Caco-2 (cell line): Measurements from ENCODE around the gene CSTPP1. TPM values are rescaled to one million over a fixed set of nuclear protein-coding genes. Genes with fewer than 3 reads are reported as not detected.
A peak's percentile ranks its signal among the peaks of the same experiment; 100 is the strongest.

ENCODE experiments used
- BruUV-seq: library from RNA; stranded (reverse); fragments of 400-500 nt; replicated peaks from 2 replicates; lab custom pipeline; 2021; lab: Mats Ljungman, UMichigan
- CTCF ChIA-PET: fragments of 300-600 bp; sonication (Branson Sonifier 250); formaldehyde crosslinking; loops from one replicate; lab custom pipeline; 2022; ENCODE audit warnings: antibody characterized with exemption; lab: Charles Lee
- POLR2A ChIA-PET: fragments of 300-600 bp; sonication (Branson Sonifier 250); formaldehyde crosslinking; loops from one replicate; lab custom pipeline; 2022; ENCODE audit warnings: antibody characterized with exemption; lab: Charles Lee
- DNase-seq, 2 experiments: peaks; one replicate each; pipeline versions ENCODE4 v3.0.0 to v3.0.0-alpha.2; 2020 to 2022
- H3K27me3 ChIP-seq: replicated peaks from 2 replicates; pipeline ENCODE4 v1.6.0; 2011; ENCODE audit warnings: low read length; ENCODE audit not compliant: control insufficient read depth, insufficient read depth
- H3K36me3 ChIP-seq: 2 replicates; pipeline ENCODE4 v1.5.1; 2011; ENCODE audit warnings: low read length; ENCODE audit not compliant: control insufficient read depth, insufficient read depth
- H3K4me1 ChIP-seq: fragments of 250-450 bp; sonication (Bioruptor Pico); 2 replicates; pipeline ENCODE4 v1.5.1; 2020; ENCODE audit warnings: mild to moderate bottlenecking
- H3K4me3 ChIP-seq: 2 replicates; pipeline ENCODE4 v1.5.1; 2011; ENCODE audit warnings: low read depth, mild to moderate bottlenecking, control low read depth, low read length
- H3K9me3 ChIP-seq: fragments of 250-450 bp; sonication (Bioruptor Pico); 2 replicates; pipeline ENCODE4 v1.5.1; 2020; ENCODE audit warnings: mild to moderate bottlenecking, moderate library complexity
- H3K27ac Mint-ChIP-seq: one replicate; pipeline ENCODE4 v1.8.0; 2022; ENCODE audit warnings: mixed read lengths; ENCODE audit not compliant: unreplicated experiment
- H3K27me3 Mint-ChIP-seq: one replicate; pipeline ENCODE4 v1.8.0; 2022; ENCODE audit warnings: mixed read lengths; ENCODE audit not compliant: insufficient read depth, unreplicated experiment
- H3K36me3 Mint-ChIP-seq: one replicate; pipeline ENCODE4 v1.8.0; 2022; ENCODE audit warnings: mild to moderate bottlenecking, mixed read lengths; ENCODE audit not compliant: insufficient read depth, unreplicated experiment
- H3K4me1 Mint-ChIP-seq: one replicate; pipeline ENCODE4 v1.8.0; 2022; ENCODE audit warnings: low read depth, mixed read lengths; ENCODE audit not compliant: unreplicated experiment
- H3K4me3 Mint-ChIP-seq: one replicate; pipeline ENCODE4 v1.8.0; 2022; ENCODE audit warnings: mild to moderate bottlenecking, moderate library complexity, mixed read lengths; ENCODE audit not compliant: unreplicated experiment
- H3K9me3 Mint-ChIP-seq: one replicate; pipeline ENCODE4 v1.8.0; 2022; ENCODE audit warnings: mixed read lengths; ENCODE audit not compliant: unreplicated experiment
- intact Hi-C: fragments of 100-400 bp; cut with micrococcal nuclease; formaldehyde crosslinking; loops from one replicate; pipeline ENCODE4 v1.10.0; 2022; ENCODE audit not compliant: unreplicated experiment
- total RNA-seq: library from RNA; stranded (reverse); gene quantifications from 2 replicates; pipeline ENCODE4 v1.2.3, GENCODE V29; 2022
- TF ChIP-seq, protein P1 (sequence below), 2 experiments: fragments of 200-600 bp in 1 of 2; IDR thresholded peaks; 1 replicate in 1 of 2; 2 replicates in 1 of 2; pipeline versions ENCODE4 v1.5.1 to v1.8.0; 2011 to 2022; ENCODE audit warnings: antibody characterized with exemption in 1 of 2, control low read depth in 1 of 2, inconsistent platforms in 1 of 2, low read depth in 1 of 2, low read length in 1 of 2, mild to moderate bottlenecking in 1 of 2, moderate library complexity in 1 of 2; ENCODE audit not compliant: insufficient read depth in 1 of 2, severe bottlenecking in 1 of 2, unreplicated experiment in 1 of 2

The CSTPP1 gene
- total RNA-seq, 1 experiment from 2014 or later, result 22.9 TPM

DNA sequence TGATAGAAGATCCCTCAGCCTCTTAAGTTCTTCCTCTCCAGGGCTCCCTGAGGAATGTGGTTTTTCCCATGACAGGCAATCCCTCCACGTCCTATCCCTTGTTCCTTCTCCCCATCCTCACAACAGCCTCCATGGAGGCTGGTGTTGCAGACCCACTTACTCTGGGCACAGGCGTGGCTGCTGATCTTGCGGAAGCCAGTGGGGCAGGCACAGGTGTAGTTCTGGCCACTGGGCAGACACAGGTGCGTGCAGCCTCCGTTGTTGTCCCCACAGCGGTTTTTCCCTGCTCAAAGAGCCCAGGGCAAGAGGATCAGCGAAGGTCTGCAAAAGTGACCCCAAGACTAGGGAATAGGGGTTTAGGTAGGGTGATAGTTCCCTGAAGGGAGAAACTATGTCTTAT, 47.3 kb upstream of the CSTPP1 start:
- no peak overlapping the region for H3K4me3 Mint-ChIP-seq
- no peaks in the 10 kb centered on the region for H3K27me3 Mint-ChIP-seq
- BruUV-seq, result no TSS peak
- Histone ChIP-seq H3K9me3 (no peaks in the 10 kb centered on the region), H3K36me3 (0 out of 2 replicates have a peak, but pooled peaks cover 3% of the 10 kb centered on the region), H3K4me1 (no peaks in the 10 kb centered on the region), H3K27me3 (no peaks in the 10 kb centered on the region), H3K4me3 (no peak overlapping the region)
- POLR2A ChIA-PET, result no interaction called here
- peaks cover 9% of the 10 kb centered on the region for H3K36me3 Mint-ChIP-seq
- no peaks in the 10 kb centered on the region for H3K9me3 Mint-ChIP-seq
- intact Hi-C loops, result loop anchor here (1.0 kb wide), 3 partner anchors 8 to 272 kb away; no protein-coding TSS in a partner anchor
- TF ChIP-seq, protein P1, sequence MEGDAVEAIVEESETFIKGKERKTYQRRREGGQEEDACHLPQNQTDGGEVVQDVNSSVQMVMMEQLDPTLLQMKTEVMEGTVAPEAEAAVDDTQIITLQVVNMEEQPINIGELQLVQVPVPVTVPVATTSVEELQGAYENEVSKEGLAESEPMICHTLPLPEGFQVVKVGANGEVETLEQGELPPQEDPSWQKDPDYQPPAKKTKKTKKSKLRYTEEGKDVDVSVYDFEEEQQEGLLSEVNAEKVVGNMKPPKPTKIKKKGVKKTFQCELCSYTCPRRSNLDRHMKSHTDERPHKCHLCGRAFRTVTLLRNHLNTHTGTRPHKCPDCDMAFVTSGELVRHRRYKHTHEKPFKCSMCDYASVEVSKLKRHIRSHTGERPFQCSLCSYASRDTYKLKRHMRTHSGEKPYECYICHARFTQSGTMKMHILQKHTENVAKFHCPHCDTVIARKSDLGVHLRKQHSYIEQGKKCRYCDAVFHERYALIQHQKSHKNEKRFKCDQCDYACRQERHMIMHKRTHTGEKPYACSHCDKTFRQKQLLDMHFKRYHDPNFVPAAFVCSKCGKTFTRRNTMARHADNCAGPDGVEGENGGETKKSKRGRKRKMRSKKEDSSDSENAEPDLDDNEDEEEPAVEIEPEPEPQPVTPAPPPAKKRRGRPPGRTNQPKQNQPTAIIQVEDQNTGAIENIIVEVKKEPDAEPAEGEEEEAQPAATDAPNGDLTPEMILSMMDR (IDR thresholded peaks at IDR 0.05; ENCODE audit: insufficient read depth in 1 of 2, low read depth in 1 of 2, low read length in 1 of 2, severe bottlenecking in 1 of 2, unreplicated experiment in 1 of 2), result no peak
- CTCF ChIA-PET, result interaction anchor here (1.0 kb wide), 1 partner anchor 264 kb away, joined by 3 read pairs; no protein-coding TSS in a partner anchor
- no peak for DNase-seq
- H3K27ac Mint-ChIP-seq, result no peak overlapping the region
- H3K4me1 Mint-ChIP-seq, result no peaks in the 10 kb centered on the region

DNA sequence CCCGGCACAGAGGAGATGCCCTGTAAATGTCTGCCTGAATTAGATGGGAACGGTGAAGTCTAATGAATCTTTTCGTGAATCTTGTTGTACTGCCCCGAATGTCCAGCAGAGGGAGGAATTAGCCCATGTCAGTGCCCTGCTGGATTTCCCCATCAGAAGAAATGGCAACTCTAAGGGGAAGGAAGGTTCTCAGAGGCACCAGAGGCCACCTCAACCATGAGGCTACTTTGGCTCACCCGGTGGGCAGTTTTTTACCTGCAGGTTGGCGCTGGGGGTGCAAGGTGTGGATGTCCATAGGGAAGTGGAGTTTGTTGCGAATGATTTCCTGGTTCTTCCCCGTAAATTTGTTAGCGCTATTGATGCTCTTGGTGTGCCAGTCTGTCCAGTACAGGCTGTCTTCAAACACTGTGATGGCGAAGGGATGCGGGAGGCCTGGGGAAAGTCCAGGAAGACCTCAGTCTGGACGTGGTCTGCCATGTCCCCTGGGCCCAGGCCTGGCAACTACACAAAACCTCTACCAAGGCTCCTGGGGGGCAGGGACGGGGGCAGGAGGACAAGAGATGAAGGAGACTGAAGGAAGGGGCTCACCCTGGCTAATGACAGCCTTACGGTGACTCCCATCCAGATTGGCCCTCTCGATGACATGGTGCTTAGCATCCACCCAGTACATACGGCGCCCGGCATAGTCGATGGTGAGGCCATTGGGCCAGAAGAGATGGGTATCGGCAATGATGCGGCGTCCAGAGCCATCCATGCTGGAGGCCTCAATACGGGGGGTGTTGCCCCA, 46.7 kb upstream of the CSTPP1 start:
- H3K9me3 Mint-ChIP-seq, result no peaks in the 10 kb centered on the region
- ChIA-PET CTCF (interaction anchor here (1.0 to 1.2 kb wide), 2 partner anchors 263 kb away, joined by 3 to 5 read pairs; no protein-coding TSS in a partner anchor), POLR2A (no interaction called here)
- intact Hi-C loops, result loop anchor here (1.0 kb wide), 3 partner anchors 7 to 271 kb away; no protein-coding TSS in a partner anchor
- no peaks in the 10 kb centered on the region for H3K27me3 ChIP-seq
- no peak overlapping the region for H3K4me3 Mint-ChIP-seq
- no TSS peak for BruUV-seq
- no peaks in the 10 kb centered on the region for H3K27me3 Mint-ChIP-seq
- peak; percentile 67 to 81 for DNase-seq
- H3K4me1 Mint-ChIP-seq, result no peaks in the 10 kb centered on the region
- H3K27ac Mint-ChIP-seq, result no peak overlapping the region
- H3K36me3 ChIP-seq, result 0 out of 2 replicates have a peak, but pooled peaks cover 3% of the 10 kb centered on the region
- H3K4me1 ChIP-seq, result no peaks in the 10 kb centered on the region
- no peaks in the 10 kb centered on the region for H3K9me3 ChIP-seq
- peaks cover 9% of the 10 kb centered on the region for H3K36me3 Mint-ChIP-seq
- TF ChIP-seq, protein P1 (IDR thresholded peaks at IDR 0.05; ENCODE audit: insufficient read depth in 1 of 2, low read depth in 1 of 2, low read length in 1 of 2, severe bottlenecking in 1 of 2, unreplicated experiment in 1 of 2), result peak; percentile 85 to 91
- no peak overlapping the region for H3K4me3 ChIP-seq

DNA sequence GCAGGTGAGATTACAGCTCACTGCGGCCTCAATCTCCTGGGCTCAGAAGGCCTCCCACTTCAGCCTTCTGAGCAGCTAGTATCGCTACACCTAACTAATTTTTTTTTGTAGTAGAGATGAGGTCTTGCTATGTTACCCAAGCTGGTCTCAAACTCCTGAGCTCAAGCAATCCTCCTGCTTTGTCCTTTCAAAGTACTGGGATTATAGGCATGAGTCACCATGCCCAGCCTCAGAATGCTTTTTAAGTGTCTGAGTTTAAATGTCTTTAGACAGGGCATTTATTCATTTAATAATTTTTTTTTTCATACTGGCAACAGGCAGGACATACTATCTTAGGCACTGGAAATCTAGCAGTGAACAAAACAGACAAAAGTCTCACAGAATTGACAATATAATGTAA, 45.9 kb upstream of the CSTPP1 start:
- Mint-ChIP-seq H3K4me3 (no peak overlapping the region), H3K36me3 (peaks cover 9% of the 10 kb centered on the region), H3K9me3 (no peaks in the 10 kb centered on the region), H3K27ac (no peak overlapping the region), H3K4me1 (no peaks in the 10 kb centered on the region), H3K27me3 (no peaks in the 10 kb centered on the region)
- Histone ChIP-seq H3K4me1 (no peaks in the 10 kb centered on the region), H3K36me3 (peaks cover 3% of the 10 kb centered on the region; the same call in 1 of the 2 replicates), H3K27me3 (no peaks in the 10 kb centered on the region), H3K9me3 (no peaks in the 10 kb centered on the region), H3K4me3 (no peak overlapping the region)
- POLR2A ChIA-PET, result no interaction called here
- TF ChIP-seq, protein P1 (IDR thresholded peaks at IDR 0.05; ENCODE audit: insufficient read depth in 1 of 2, low read depth in 1 of 2, low read length in 1 of 2, severe bottlenecking in 1 of 2, unreplicated experiment in 1 of 2), result no peak
- BruUV-seq, result no TSS peak
- CTCF ChIA-PET, result interaction anchor here (1.2 kb wide), 1 partner anchor 262 kb away, joined by 5 read pairs; no protein-coding TSS in a partner anchor
- intact Hi-C loops, result no loop called here
- DNase-seq, result no peak
